Suprapubic skin (tissue), 4 donors: Measurements from ENCODE around the gene NFU1.

Experiments
- EP300 ChIP-seq: sonication (generic); formaldehyde crosslinking; IDR thresholded peaks from one replicate; pipeline ENCODE4 v1.6.1; 2017; ENCODE audit warnings: antibody characterized with exemption
- POLR2A ChIP-seq, 2 donors: fragments of 450-650 bp; IDR thresholded peaks; one replicate each; pipeline ENCODE4 v1.6.1; 2017; ENCODE audit warnings: antibody characterized with exemption in 2 of 2, mild to moderate bottlenecking in 2 of 2, moderate library complexity in 2 of 2
- POLR2AphosphoS5 ChIP-seq, 3 donors: sonication (generic); formaldehyde crosslinking; IDR thresholded peaks; one replicate each; pipeline ENCODE4 v1.6.1; 2017; ENCODE audit warnings: antibody characterized with exemption in 3 of 3
- TF ChIP-seq, protein P1 (sequence below), 2 donors: fragments of 200-600 bp in 1 of 2; fragments of 450-650 bp in 1 of 2; sonication (generic) in 1 of 2; IDR thresholded peaks; one replicate each; pipeline ENCODE4 v1.5.1; 2016 to 2019; ENCODE audit warnings: antibody characterized with exemption in 2 of 2, mild to moderate bottlenecking in 1 of 2, moderate library complexity in 1 of 2

DNA sequence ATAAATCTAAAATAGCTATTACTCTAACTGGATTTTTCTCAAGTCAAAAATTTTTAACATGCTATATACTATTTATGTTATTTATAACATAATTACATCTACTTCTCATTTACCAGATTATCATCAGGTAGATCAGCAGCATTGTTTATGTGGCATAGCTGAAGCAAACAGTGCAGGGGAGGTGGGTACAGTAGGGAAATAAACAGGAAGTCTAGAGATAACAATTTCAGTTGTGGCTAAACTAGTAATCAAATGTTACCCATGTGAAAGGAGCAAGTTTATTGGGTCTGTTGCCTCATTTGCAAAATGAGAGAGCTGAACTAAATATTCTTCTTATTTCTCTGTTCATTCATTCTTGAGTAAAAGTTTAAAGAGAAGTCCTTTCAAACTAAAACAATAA lies 77.9 kb downstream of the NFU1 start:
- TF ChIP-seq POLR2AphosphoS5 (IDR thresholded peaks at IDR 0.05) (no peak), POLR2A (IDR thresholded peaks at IDR 0.05) (no peak), EP300 (no peak)
- TF ChIP-seq, protein P1, sequence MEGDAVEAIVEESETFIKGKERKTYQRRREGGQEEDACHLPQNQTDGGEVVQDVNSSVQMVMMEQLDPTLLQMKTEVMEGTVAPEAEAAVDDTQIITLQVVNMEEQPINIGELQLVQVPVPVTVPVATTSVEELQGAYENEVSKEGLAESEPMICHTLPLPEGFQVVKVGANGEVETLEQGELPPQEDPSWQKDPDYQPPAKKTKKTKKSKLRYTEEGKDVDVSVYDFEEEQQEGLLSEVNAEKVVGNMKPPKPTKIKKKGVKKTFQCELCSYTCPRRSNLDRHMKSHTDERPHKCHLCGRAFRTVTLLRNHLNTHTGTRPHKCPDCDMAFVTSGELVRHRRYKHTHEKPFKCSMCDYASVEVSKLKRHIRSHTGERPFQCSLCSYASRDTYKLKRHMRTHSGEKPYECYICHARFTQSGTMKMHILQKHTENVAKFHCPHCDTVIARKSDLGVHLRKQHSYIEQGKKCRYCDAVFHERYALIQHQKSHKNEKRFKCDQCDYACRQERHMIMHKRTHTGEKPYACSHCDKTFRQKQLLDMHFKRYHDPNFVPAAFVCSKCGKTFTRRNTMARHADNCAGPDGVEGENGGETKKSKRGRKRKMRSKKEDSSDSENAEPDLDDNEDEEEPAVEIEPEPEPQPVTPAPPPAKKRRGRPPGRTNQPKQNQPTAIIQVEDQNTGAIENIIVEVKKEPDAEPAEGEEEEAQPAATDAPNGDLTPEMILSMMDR (IDR thresholded peaks at IDR 0.05): no peak
